HCT116 (cell line): Measurements from ENCODE around the gene CDH3. TPM values are rescaled to one million over a fixed set of nuclear protein-coding genes. Genes with fewer than 3 reads are reported as not detected.

Source experiments
- ATAC-seq: fragments of 200-7000 bp; cut with Tn5 transposase; 2 replicates; pipeline ENCODE4 v1.9.1; 2020; ENCODE audit warnings: mild to moderate bottlenecking, moderate library complexity
- BruUV-seq: library from RNA; stranded (reverse); fragments of 400-500 nt; replicated peaks from 2 replicates; lab custom pipeline; 2021; lab: Mats Ljungman, UMichigan
- CTCF ChIA-PET: fragments of 300-600 bp; sonication (Branson Sonifier 250); formaldehyde crosslinking; loops from one replicate; lab custom pipeline; 2021; ENCODE audit warnings: antibody characterized with exemption; lab: Charles Lee
- POLR2A ChIA-PET: fragments of 300-600, 350-600 bp; sonication (Branson Sonifier 250); formaldehyde crosslinking; loops from one replicate; lab custom pipeline; 2021; ENCODE audit warnings: antibody characterized with exemption; lab: Charles Lee
- RAD21 ChIA-PET, 2 experiments: fragments of 300-600 bp; sonication (Branson Sonifier 250); formaldehyde crosslinking; loops; one replicate each; lab custom pipeline; 2023; ENCODE audit warnings: low total read pairs in 2 of 2; ENCODE audit not compliant: uncharacterized antibody in 2 of 2, unreplicated experiment in 2 of 2, low non-redundant PET in 1 of 2; lab: Charles Lee
- DNase-seq: peaks from one replicate; pipeline ENCODE4 v3.0.0-alpha.2; 2010; ENCODE audit warnings: low read depth, low spot score
- H2AFZ ChIP-seq: fragments of 200-600 bp; shearing (Covaris generic), sonication (generic); 2 replicates; pipeline ENCODE4 v1.6.1; 2017; ENCODE audit warnings: low read depth, mixed run types, mixed read lengths, antibody characterized with exemption, low read length; ENCODE audit not compliant: poor library complexity, severe bottlenecking
- H3K27ac ChIP-seq: 2 replicates; pipeline ENCODE4 v1.5.1; 2012; ENCODE audit warnings: low read depth, low read length
- H3K27me3 ChIP-seq: fragments of 200-600 bp; sonication (generic); 2 replicates; pipeline ENCODE4 v1.6.1; 2016; ENCODE audit warnings: mixed run types, low read length, mixed read lengths; ENCODE audit not compliant: insufficient read depth
- H3K36me3 ChIP-seq, 2 experiments: fragments of 200-500 bp in 1 of 2; fragments of 200-600 bp in 1 of 2; sonication (Bioruptor generic) in 1 of 2; sonication (generic) in 1 of 2; 2 replicates each; pipeline versions ENCODE4 v1.5.1 to v1.6.1; 2014 to 2016; ENCODE audit warnings: low read length in 2 of 2, inconsistent platforms in 1 of 2, mixed read lengths in 1 of 2, mixed run types in 1 of 2; ENCODE audit not compliant: insufficient read depth in 2 of 2, control insufficient read depth in 1 of 2
- H3K4me1 ChIP-seq, 2 experiments: fragments of 200-600 bp in 1 of 2; sonication (generic) in 1 of 2; 2 replicates each; pipeline versions ENCODE4 v1.5.1 to v1.6.1; 2012 to 2017; ENCODE audit warnings: low read length in 2 of 2, inconsistent platforms in 1 of 2, mild to moderate bottlenecking in 1 of 2, mixed read lengths in 1 of 2, mixed run types in 1 of 2, moderate library complexity in 1 of 2; ENCODE audit not compliant: insufficient read depth in 2 of 2, control insufficient read depth in 1 of 2
- H3K4me2 ChIP-seq: fragments of 200-600 bp; sonication (generic); 2 replicates; pipeline ENCODE4 v1.6.1; 2017; ENCODE audit warnings: mixed run types, low read length, mixed read lengths
- H3K4me3 ChIP-seq, 2 experiments: fragments of 200-600 bp in 1 of 2; sonication (generic) in 1 of 2; replicated peaks in 1 of 2; 2 replicates each; pipeline ENCODE4 v1.5.1; 2011 to 2016; ENCODE audit warnings: low read length in 2 of 2, control low read depth in 1 of 2, low read depth in 1 of 2, mild to moderate bottlenecking in 1 of 2, mixed read lengths in 1 of 2, mixed run types in 1 of 2
- H3K79me2 ChIP-seq: fragments of 200-600 bp; sonication (generic); 2 replicates; pipeline ENCODE4 v1.6.1; 2017; ENCODE audit warnings: mild to moderate bottlenecking, mixed run types, low read length, moderate library complexity, mixed read lengths; ENCODE audit not compliant: insufficient read depth
- H3K9ac ChIP-seq: fragments of 200-600 bp; sonication (generic); 2 replicates; pipeline ENCODE4 v1.6.1; 2016; ENCODE audit warnings: low read length, mixed read lengths
- H3K9me2 ChIP-seq: fragments of 200-600 bp; sonication (generic), shearing (Covaris generic); 2 replicates; pipeline ENCODE4 v1.6.1; 2017; ENCODE audit warnings: mixed run types, mild to moderate bottlenecking, moderate library complexity; ENCODE audit not compliant: insufficient read depth
- H3K9me3 ChIP-seq, 2 experiments: fragments of 200-500 bp in 1 of 2; fragments of 200-600 bp in 1 of 2; sonication (Bioruptor generic) in 1 of 2; sonication (generic) in 1 of 2; 2 replicates each; pipeline ENCODE4 v1.6.1; 2014 to 2017; ENCODE audit warnings: low read length in 2 of 2, mixed read lengths in 2 of 2, inconsistent platforms in 1 of 2, low read depth in 1 of 2, mild to moderate bottlenecking in 1 of 2, mixed run types in 1 of 2, moderate library complexity in 1 of 2; ENCODE audit not compliant: control insufficient read depth in 1 of 2, insufficient read depth in 1 of 2
- H4K20me1 ChIP-seq: fragments of 200-600 bp; sonication (generic), shearing (Covaris generic); 2 replicates; pipeline ENCODE4 v1.6.1; 2017; ENCODE audit warnings: mixed run types, mild to moderate bottlenecking, moderate library complexity; ENCODE audit not compliant: insufficient read depth
- EGR1 ChIP-seq: IDR thresholded peaks from 2 replicates; pipeline ENCODE4 v1.6.1; 2012; ENCODE audit warnings: low read depth
- ELF1 ChIP-seq: IDR thresholded peaks from 2 replicates; pipeline ENCODE4 v1.6.1; 2012; ENCODE audit warnings: low read depth, borderline replicate concordance
- EZH2phosphoT487 ChIP-seq: fragments of 200-600 bp; IDR thresholded peaks from 2 replicates; pipeline ENCODE4 v1.6.1; 2018; ENCODE audit warnings: antibody characterized with exemption, borderline replicate concordance
- FOSL1 ChIP-seq: IDR thresholded peaks from 2 replicates; pipeline ENCODE4 v1.6.1; 2012; ENCODE audit warnings: low read depth
- JUND ChIP-seq: IDR thresholded peaks from 2 replicates; pipeline ENCODE4 v1.6.1; 2012
- POLR2A ChIP-seq: IDR thresholded peaks from 2 replicates; pipeline ENCODE4 v1.7.0; 2011; ENCODE audit warnings: borderline replicate concordance; ENCODE audit not compliant: insufficient read depth, insufficient read length; ENCODE audit errors: extremely low read depth
- POLR2AphosphoS5 ChIP-seq: IDR thresholded peaks from 2 replicates; pipeline ENCODE4 v1.6.1; 2011; ENCODE audit warnings: mild to moderate bottlenecking, low read depth, low read length, moderate library complexity
- SP1 ChIP-seq: IDR thresholded peaks from 2 replicates; pipeline ENCODE4 v1.6.1; 2012; ENCODE audit warnings: low read depth
- TCF7L2 ChIP-seq: IDR thresholded peaks from 2 replicates; pipeline ENCODE4 v1.7.0; 2011; ENCODE audit warnings: borderline replicate concordance, inconsistent platforms; ENCODE audit not compliant: insufficient read depth, insufficient read length; ENCODE audit errors: extremely low read depth
- YY1 ChIP-seq: IDR thresholded peaks from 2 replicates; pipeline ENCODE4 v1.6.1; 2011; ENCODE audit warnings: low read length, low read depth, moderate library complexity, mild to moderate bottlenecking; ENCODE audit not compliant: insufficient replicate concordance; ENCODE audit errors: extremely low read depth
- ZFX ChIP-seq: fragments of 450-650 bp; IDR thresholded peaks from 2 replicates; pipeline ENCODE4 v1.6.1; 2017
- ZNF274 ChIP-seq: fragments of 200-500 bp; sonication (Bioruptor generic); IDR thresholded peaks from 2 replicates; pipeline ENCODE4 v1.6.1; 2014; ENCODE audit warnings: mild to moderate bottlenecking, low read depth, low read length, inconsistent platforms
- intact Hi-C: fragments of 100-400 bp; cut with micrococcal nuclease; formaldehyde crosslinking; loops from 2 replicates; pipeline ENCODE4 v1.10.0; 2022
- total RNA-seq: library from RNA; stranded (reverse); gene quantifications from one replicate; pipeline ENCODE4 v1.2.1, GENCODE V29; 2021; ENCODE audit not compliant: unreplicated experiment
- TF ChIP-seq, protein P1 (sequence below): IDR thresholded peaks from 2 replicates; pipeline ENCODE4 v1.6.1; 2011; ENCODE audit warnings: mild to moderate bottlenecking, low read length, moderate library complexity; ENCODE audit not compliant: insufficient replicate concordance; ENCODE audit errors: extremely low read depth

CDH3 gene
- total RNA-seq, 1 experiment from 2014 or later = 94.7 TPM

DNA sequence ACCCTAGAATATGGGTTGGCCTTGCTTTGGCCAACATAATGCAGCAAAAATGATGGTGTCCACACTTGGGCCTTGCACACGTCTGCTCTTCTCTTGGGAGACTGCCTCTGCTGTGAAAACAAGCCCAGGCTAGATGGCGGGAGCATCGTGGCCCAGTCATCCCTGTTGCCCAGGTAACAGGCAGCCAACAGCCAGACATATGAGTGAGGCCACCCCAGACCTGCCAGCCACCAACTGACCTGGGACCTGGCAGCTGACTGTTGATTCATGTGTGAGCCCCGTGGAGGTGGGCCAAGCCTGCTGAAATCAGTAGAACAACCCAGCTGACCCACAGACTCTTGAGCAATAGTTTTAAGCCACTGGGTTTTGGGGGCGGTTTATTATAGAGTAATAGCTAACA, 39.4 kb upstream of the CDH3 start:
- H3K9me2 ChIP-seq = no peaks in the 10 kb centered on the region
- ChIA-PET CTCF (no interaction called here), POLR2A (no interaction called here), RAD21 (no interaction called here)
- intact Hi-C loops = no loop called here
- no peak overlapping the region for H3K4me3 ChIP-seq
- no peaks in the 10 kb centered on the region for H3K27me3 ChIP-seq
- no TSS peak for BruUV-seq
- no peak overlapping the region for H2AFZ ChIP-seq
- ATAC-seq (no peak), DNase-seq (no peak)
- TF ChIP-seq EZH2phosphoT487 (no peak), EGR1 (no peak)
- no peaks in the 10 kb centered on the region for H4K20me1 ChIP-seq
- no peaks in the 10 kb centered on the region for H3K36me3 ChIP-seq
- no peaks in the 10 kb centered on the region for H3K79me2 ChIP-seq
- H3K4me1 ChIP-seq = no peaks in the 10 kb centered on the region
- no peak overlapping the region for H3K4me2 ChIP-seq
- H3K27ac ChIP-seq = no peak overlapping the region
- H3K9me3 ChIP-seq = no peaks in the 10 kb centered on the region
- H3K9ac ChIP-seq = no peak overlapping the region

- Histone ChIP-seq H3K9me3 (no peaks in the 10 kb centered on the region), H3K27me3 (no peaks in the 10 kb centered on the region), H2AFZ (no peak overlapping the region), H3K4me3 (no peak overlapping the region), H3K9ac (no peak overlapping the region), H3K4me1 (no peaks in the 10 kb centered on the region), H3K27ac (no peak overlapping the region), H3K79me2 (no peaks in the 10 kb centered on the region), H3K9me2 (no peaks in the 10 kb centered on the region), H3K4me2 (no peak overlapping the region), H4K20me1 (no peaks in the 10 kb centered on the region), H3K36me3 (no peaks in the 10 kb centered on the region)
- intact Hi-C loops = no loop called here
- CTCF ChIA-PET = no interaction called here
- POLR2A ChIA-PET = no interaction called here
- RAD21 ChIA-PET = no interaction called here
- TF ChIP-seq EGR1 (no peak), ZNF274 (no peak), TCF7L2 (no peak), POLR2A (no peak), FOSL1 (no peak), ELF1 (no peak), SP1 (no peak), ZFX (no peak), EZH2phosphoT487 (no peak), JUND (no peak), YY1 (no peak), POLR2AphosphoS5 (no peak)
- TF ChIP-seq, protein P1, sequence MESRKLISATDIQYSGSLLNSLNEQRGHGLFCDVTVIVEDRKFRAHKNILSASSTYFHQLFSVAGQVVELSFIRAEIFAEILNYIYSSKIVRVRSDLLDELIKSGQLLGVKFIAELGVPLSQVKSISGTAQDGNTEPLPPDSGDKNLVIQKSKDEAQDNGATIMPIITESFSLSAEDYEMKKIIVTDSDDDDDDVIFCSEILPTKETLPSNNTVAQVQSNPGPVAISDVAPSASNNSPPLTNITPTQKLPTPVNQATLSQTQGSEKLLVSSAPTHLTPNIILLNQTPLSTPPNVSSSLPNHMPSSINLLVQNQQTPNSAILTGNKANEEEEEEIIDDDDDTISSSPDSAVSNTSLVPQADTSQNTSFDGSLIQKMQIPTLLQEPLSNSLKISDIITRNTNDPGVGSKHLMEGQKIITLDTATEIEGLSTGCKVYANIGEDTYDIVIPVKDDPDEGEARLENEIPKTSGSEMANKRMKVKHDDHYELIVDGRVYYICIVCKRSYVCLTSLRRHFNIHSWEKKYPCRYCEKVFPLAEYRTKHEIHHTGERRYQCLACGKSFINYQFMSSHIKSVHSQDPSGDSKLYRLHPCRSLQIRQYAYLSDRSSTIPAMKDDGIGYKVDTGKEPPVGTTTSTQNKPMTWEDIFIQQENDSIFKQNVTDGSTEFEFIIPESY = no peak
- ATAC-seq = no peak
- DNase-seq = no peak
- BruUV-seq = no TSS peak
Observed at GRCh38 chr16:68607443-68607842, 37.7 kb upstream of the CDH3 start.
